Activated CD8-positive, alpha-beta memory T cell treated with anti-CD3 and anti-CD28 coated beads for 24 hours (primary cell): Measurements from ENCODE around the gene NMNAT2.

Source experiments
- DNase-seq: peaks from one replicate; pipeline ENCODE4 v3.0.0-alpha.2; 2020

NMNAT2 gene

DNA sequence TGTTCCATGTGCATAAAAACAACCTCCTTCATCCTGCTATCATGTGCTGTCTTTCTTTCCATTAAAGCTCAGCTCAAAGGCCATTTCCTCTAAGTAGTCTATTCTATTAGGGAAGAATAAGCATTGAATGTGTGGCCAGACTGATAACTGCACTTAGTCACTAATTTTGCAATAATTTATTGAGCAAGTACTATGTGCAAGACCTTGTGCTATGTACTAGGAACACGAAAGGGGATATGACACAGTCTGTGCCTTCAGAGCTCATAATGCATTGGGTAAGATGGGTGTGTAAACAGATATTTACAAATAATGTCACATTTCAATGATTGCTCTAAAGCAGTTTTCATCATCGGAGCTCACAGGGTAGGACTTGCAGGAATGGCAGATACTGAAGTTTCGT, 54.2 kb downstream of the NMNAT2 start:
- DNase-seq = no peak

DNA sequence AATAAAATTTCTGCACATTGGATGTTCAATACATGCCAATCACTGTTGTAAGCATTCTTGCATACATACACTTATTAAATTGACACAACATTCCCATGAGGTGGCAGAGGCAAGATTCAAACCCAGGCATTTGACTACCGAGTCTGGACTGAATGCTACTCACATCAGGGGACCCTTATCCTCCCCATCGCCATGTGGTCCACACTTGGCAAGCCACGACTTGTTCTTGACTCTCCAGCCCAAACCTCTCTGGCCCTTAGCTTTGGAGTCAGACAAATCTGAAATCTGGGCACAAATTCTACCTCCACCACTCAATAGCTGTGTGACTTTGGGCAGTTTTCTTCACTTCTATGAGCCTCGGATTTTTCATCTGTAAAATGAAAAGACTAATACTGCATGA, 57.1 kb downstream of the NMNAT2 start:
- DNase-seq = no peak

DNA sequence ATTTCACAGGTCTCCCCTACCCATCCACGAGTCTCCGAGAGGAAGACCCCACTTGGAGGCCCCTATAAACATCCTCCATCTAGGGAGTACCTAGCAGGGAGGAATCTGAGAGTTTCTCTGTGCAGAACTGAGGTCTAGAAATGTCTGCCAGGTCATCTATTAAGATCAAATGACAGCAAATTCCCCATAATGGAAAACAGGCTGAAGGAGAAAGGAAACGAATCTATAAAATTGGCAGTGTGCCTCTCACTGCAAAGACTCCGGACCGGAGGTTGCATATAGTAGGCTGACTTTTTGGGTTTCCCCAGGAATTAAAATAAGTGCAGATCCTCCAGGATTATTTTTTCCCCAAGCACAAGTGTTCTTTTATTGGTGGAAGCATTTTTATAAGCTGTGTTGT, 57.7 kb downstream of the NMNAT2 start:
- DNase-seq = no peak

DNA sequence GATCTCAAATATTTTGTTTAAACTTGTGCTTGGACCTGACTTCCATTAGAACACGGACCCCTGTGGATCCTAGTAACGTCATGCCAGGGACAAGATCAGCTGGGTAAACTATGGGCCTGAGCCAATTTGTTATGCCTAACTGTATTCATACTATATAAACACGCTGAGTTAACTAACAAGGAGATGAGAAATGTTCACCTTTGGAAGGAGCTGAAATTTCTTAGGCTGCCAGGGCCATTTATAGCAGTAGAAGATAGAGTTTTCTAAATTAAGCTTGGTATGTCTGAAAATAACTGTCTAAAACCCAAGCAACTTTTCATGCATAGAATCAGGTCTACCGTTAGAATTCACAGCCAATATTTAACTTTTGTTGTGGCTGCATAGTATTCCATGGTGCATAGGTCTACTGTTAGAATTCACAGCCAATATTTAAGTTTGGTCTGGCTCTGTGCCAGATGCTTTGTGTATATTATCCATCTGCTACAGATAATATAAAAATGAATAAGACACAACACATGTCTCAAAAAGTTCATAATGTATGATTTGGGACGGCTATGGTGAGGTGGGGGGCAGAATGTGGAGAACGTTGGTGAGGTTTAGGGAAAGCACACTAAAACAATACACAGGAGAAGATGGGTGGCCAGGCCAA, 61.5 kb downstream of the NMNAT2 start:
- DNase-seq = no peak

DNA sequence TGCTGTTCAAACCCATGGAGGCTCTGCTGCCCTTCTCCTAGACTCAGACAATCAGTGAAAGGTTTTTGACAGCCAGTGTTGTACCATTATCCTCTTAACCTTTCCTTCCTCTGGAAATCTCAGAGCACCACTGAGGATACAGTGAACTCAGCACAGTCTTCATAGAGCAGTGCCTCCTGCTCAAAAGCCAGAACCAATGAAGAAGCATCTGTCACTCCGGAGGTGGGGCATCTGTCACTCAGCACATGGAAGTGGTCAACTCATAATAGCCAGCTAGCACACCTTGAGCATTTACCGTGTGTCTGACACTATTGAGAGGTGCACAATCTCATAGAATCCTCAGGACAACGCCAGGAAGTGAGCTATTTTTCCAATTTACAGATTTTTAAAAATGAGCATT, 62.4 kb downstream of the NMNAT2 start:
- DNase-seq = no peak

DNA sequence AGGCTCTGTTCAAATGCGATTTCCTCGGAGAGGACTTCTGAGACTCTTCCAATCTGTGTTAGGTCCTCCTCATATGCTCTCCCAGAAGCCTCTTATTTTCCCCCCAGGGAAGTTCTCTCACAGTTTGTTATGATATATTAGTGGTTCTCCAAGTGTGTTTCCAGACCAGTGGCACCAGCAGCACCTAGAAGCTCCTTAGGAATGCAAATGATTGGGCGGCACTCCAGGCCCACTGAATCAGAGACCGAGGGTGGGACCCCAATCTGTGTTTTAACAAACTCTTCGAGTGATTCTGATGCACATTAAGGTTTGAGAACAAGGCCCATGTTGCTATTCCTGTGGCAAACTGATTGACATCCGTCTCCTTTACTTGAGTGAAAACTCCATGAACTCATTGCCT, 63.0 kb downstream of the NMNAT2 start:
- DNase-seq = no peak

DNA sequence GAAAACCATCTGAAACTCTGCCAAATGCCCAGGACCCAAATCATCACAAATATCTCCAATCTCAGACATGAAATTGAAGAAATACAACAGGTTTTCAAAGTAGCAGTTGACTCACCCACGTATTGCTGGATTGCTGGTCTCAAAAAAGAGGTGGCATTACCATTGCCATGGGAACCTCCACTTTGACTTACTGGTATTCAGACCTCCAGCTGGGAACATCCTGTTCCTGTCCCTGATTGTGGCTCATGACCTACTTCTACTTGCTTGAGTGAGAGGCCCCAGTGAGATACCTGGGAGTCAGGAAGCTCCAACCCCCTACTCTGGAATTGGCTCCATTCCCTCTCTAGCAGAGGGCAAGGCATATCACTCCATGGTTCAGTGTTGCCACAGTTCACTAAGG, 64.6 kb downstream of the NMNAT2 start:
- DNase-seq = no peak

DNA sequence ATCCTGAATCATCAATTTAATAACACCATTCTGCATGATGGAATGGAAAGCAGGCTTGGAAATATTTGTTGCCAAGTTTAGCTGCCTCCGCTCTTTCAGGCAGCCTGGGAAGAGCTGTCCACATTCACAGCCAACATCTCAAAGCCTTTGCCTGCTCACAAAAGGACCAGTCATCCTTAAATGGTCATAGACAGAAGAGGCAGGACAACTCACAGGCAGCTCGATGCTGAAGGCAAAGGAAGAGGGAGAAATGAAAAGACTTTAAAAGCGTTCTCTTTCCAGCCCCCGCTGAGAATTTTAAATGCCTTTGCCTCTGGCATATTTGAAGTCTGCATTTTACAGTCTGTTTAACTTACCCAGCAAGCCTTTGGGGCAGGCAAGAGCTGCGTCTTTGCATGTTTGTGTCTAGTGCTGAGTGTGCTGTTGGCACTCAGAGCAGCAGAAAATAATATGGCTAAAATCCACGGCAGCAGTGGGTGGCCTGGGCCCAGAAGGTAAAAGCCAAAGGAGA, 68.9 kb downstream of the NMNAT2 start:
- no peak for DNase-seq

DNA sequence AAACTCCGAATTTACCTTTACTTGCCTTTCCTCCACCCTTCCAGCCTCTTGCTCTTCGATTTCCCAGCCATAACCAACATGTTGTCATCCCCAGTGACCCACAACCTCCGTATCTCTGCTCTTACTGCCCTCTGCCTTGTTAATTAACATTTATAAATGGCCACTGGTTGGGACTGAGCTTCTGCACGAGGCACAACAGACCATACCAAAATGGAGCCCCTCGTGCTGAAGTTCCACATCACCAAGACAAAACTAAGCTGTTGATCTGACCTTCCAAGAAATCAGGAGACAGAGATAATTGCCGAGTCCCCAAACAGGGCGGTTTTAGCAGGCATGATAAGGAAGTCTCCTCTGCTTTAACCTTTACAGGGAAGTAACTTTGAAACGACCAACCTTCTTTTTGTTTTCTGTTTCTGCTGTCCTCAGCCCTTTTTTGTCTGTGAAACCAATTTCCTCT, 71.9 kb downstream of the NMNAT2 start:
- no peak for DNase-seq

GRCh38 chr1:183339556-183340167, 78.5 kb downstream of the NMNAT2 start:
- DNase-seq = no peak

GRCh38 chr1:183331091-183331742, 87.0 kb downstream of the NMNAT2 start:
- DNase-seq = no peak

DNA sequence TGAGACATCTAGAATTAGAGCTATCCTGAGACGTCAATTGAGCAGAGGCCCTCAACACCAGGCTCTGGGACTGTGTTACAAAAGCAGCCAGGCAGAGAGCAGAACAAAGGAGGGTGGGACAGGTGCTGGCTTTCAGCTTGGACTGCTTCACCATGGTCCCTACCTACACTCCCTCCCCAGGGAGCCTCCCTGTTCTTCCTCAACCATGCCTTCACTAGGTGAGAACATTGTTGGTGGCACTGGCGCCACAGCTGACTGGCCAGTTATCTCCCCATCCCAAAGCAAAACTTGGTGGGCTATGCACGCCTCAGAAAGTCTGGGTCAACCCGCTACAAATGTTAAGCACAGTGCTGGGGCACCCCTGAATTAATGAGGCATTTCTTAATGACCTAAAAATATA, 87.8 kb downstream of the NMNAT2 start:
- no peak for DNase-seq

DNA sequence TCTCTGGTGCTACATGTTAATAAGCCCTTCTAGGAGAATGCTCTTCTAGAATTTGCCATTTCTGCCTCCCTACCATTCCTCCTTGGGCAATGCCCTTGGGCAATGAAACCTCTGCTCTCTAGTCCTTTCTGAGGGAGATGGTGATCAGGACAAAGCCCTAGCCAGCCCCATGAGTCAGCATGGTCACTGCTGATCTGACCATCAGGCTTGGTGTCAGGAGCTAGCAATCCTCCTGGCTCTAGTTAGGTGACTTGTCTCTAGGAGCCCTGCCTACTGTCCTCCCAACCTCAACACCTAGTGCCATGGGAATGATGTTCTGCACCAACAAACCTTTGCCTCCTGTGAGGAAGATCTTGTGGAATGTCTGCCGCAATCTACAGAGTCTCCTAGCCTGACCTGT, 89.8 kb downstream of the NMNAT2 start:
- DNase-seq = no peak

DNA sequence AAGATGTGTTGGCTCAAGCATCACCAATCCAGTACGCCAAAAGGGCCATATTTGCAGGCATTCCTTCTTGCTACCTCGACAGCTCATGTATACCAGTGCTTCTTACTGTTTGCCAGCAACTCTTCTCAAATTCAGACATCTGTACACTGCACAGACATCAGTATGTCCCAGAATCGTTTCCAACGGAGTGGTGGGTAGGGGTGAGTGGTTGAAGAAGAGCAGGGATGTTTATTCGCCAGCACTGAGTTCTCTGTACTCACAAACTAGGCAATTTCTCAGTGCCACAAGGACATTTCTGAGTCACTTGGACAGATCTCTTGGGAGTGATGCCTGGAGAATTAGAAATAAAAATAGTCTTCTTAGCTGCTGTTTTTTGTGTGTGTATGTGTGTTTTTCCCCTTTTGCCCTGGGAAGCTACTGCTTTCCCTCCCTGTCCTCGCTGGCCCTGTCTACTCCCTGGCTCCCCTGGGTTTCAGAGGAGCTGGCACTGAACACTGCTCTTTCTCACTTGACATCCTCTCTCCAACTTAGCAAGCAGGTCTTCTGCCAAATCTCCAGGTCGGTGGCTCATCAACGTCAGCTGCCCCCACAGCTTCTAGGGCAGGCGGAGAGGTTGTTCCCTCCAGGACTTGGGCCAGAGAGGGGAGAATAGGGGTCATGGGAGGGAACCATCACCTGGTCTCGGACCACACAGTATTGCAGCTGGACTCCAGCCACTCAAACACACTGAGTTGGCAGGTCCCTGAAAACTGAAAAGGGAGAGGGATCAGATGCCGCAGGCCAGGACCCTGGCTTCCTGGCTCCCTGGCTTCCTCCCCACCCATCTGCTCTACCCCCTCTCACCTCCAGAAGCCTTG, 90.5 kb downstream of the NMNAT2 start:
- no peak for DNase-seq

- no peak for DNase-seq
These were observed 94.1 kb downstream of the NMNAT2 start for GRCh38 chr1:183323849-183324683.

GRCh38 chr1:183319606-183320005, 98.6 kb downstream of the NMNAT2 start:
- DNase-seq = no peak

GRCh38 chr1:183319051-183319450, 99.1 kb downstream of the NMNAT2 start:
- no peak for DNase-seq

DNA sequence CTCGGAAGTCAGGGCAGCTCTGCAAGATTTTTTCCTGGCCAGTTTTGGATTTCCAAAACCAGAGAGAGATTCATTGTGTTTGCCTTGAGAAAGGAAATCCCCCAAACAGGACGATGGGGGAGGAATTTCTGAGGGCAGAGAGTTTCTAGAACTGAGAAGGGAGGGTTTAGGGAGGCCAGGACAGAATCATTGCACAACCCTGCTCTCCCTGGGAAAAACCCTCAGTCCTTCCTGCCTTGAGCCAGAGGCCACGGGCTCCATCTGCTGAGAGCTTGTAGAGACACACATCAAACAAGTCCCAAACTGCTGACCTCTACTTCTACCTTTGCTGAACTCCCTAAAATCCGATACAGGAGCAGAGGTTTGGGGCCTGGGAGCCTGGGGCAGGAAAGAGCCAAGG, 99.7 kb downstream of the NMNAT2 start:
- no peak for DNase-seq

DNA sequence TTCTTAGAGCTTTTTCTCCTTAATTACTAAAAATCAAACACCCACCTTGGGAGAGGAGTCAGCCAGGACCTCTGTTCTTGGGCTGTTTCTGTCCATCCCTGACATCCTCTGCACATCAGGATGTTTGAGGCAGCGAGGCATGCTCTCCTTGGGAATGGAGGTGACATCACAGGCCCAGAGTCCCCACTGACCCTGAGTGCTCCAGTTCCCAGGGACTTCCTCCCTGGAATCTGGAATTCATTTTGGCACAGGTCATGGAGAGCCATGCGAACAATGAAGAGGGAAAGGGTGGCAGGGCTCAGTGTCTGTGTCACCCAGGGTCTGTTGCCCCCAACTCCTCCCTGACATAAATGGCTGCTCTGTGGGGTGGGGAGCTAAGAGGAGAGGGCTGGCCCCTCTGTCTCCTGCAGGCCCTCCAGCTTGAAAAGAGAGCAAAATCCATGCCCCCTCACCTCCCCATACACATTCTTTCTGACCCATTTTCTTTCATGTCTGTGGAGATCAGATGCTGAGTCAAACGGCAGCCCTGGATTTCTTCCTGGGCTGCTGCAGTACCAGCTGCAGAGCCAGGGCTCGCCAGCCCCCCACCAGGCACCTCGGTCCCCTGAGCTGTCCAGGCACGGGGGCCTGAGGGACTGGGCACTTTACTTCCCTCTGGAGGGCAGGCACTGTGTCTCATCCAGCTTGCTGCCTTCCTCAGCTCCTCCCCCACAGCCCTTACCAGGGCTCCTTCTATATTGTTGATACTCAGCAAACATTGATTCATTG, 102.0 kb downstream of the NMNAT2 start:
- no peak for DNase-seq

DNA sequence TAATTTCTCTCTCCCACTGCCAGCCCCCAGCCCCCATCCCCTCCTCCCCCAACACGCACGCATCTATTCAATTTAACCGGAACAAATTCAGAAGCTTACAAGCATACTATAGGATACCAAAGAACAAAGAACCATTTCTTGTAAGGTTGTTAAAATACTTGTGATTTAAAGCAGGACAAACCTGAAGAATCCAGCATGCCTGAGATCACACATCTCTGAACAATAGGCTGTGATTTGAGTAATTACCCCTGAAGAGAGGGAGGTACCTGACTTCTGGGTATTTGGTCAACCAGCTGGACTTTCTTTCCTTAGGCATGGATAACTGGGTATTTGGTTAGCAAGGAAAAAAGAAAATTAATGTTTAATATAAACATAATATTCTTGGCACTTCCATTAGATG, 105.1 kb downstream of the NMNAT2 start:
- no peak for DNase-seq

DNA sequence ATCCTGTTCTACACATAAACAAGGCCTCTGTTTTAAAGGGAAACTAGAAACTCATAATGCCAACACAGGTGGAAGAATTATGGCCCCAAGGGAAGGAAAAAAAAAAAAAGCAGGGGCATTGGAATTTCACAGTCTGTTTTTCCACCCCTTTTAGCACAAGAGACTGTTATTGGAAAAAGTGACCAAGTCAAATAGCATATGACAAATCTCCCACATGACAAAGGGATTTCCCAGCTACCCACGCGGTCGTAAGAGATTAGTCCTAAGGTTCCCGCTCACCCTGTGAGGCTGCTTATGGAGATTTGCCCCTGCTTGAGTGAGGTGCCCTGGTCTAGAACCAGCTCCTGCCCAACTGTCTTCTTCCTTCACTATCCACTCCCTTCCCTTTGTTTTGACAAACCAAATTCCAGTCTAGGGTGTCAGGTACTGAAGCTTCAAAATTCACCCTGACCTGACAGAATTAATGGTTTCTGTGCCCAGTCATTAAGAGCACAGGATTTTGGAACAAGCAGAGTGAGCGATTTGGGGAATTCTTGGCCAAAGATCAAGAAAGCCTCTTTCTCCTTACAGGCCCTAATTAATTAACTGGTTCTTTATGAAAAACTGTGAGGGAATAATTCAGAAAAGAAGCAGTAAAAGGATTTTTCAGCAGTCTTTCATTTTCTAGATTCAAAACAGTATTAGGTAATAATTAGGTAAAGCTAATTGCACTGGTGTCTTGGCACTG, 107.3 kb downstream of the NMNAT2 start:
- no peak for DNase-seq
